WTC11 (cell line): Measurements from ENCODE around the gene FASTK. TPM values are rescaled to one million over a fixed set of nuclear protein-coding genes. Genes with fewer than 3 reads are reported as not detected.
A peak's percentile ranks its signal among the peaks of the same experiment; 100 is the strongest.

ENCODE experiments used
- ATAC-seq: fragments of 200-7000 bp; cut with Tn5 transposase; 2 replicates; pipeline ENCODE4 v1.10.0; 2021; ENCODE audit warnings: mild to moderate bottlenecking, moderate library complexity
- CTCF ChIA-PET: fragments of 300-600 bp; sonication (Branson Sonifier 250); formaldehyde crosslinking; loops from one replicate; lab custom pipeline; 2021; ENCODE audit warnings: antibody characterized with exemption; lab: Charles Lee
- POLR2A ChIA-PET: fragments of 350-600 bp; sonication (Branson Sonifier 250); formaldehyde crosslinking; loops from one replicate; lab custom pipeline; 2021; ENCODE audit warnings: antibody characterized with exemption; lab: Charles Lee
- DNase-seq: peaks from one replicate; pipeline ENCODE4 v3.0.0; 2021; ENCODE audit warnings: low spot score
- H3K27ac Mint-ChIP-seq: 2 replicates; pipeline ENCODE4 v1.8.0; 2021; ENCODE audit warnings: mixed read lengths
- H3K27me3 Mint-ChIP-seq: 2 replicates; pipeline ENCODE4 v1.8.0; 2021; ENCODE audit warnings: low read depth, mild to moderate bottlenecking, moderate library complexity, mixed read lengths
- H3K36me3 Mint-ChIP-seq: 2 replicates; pipeline ENCODE4 v1.8.0; 2021; ENCODE audit warnings: mixed read lengths
- H3K4me1 Mint-ChIP-seq: 2 replicates; pipeline ENCODE4 v1.8.0; 2022; ENCODE audit warnings: mixed read lengths
- H3K4me3 Mint-ChIP-seq: 2 replicates; pipeline ENCODE4 v1.8.0; 2021; ENCODE audit warnings: mild to moderate bottlenecking, moderate library complexity, mixed read lengths
- H3K9me3 Mint-ChIP-seq: 2 replicates; pipeline ENCODE4 v1.8.0; 2021; ENCODE audit warnings: mixed read lengths
- CBFB ChIP-seq: sonication (generic); formaldehyde crosslinking; IDR thresholded peaks from 2 replicates; pipeline ENCODE4 v1.8.1; 2022; ENCODE audit warnings: mild to moderate bottlenecking, low read depth, missing genetic modification reagents
- FOXK1 ChIP-seq: sonication (generic); formaldehyde crosslinking; IDR thresholded peaks from 2 replicates; pipeline ENCODE4 v1.8.0; 2022; ENCODE audit warnings: mild to moderate bottlenecking, moderate library complexity, missing genetic modification reagents
- FOXP1 ChIP-seq: sonication (generic); formaldehyde crosslinking; IDR thresholded peaks from 2 replicates; pipeline ENCODE4 v1.8.0; 2022; ENCODE audit warnings: missing genetic modification reagents, mild to moderate bottlenecking, moderate library complexity, borderline replicate concordance
- GRHL2 ChIP-seq: fragments of 250-450 bp; sonication (Bioruptor Pico); IDR thresholded peaks from 2 replicates; pipeline ENCODE4 v1.8.0; 2022; ENCODE audit warnings: mild to moderate bottlenecking, moderate library complexity; ENCODE audit not compliant: insufficient replicate concordance, severe bottlenecking
- HMGA2 ChIP-seq: fragments of 250-450 bp; sonication (Bioruptor Pico); IDR thresholded peaks from 2 replicates; pipeline ENCODE4 v1.4.0; 2021; ENCODE audit warnings: mild to moderate bottlenecking, moderate library complexity
- JUN ChIP-seq: sonication (generic); formaldehyde crosslinking; IDR thresholded peaks from 2 replicates; pipeline ENCODE4 v1.8.0; 2023; ENCODE audit warnings: mild to moderate bottlenecking, missing genetic modification reagents
- NFYB ChIP-seq: sonication (generic); formaldehyde crosslinking; conservative IDR thresholded peaks from 2 replicates; pipeline ENCODE4 v1.8.0; 2022; ENCODE audit warnings: low read depth, missing genetic modification reagents
- SP1 ChIP-seq: sonication (generic); formaldehyde crosslinking; conservative IDR thresholded peaks from 2 replicates; pipeline ENCODE4 v1.8.1; 2022; ENCODE audit warnings: missing genetic modification reagents
- ZBTB21 ChIP-seq: sonication (generic); formaldehyde crosslinking; IDR thresholded peaks from 2 replicates; pipeline ENCODE4 v1.8.1; 2023; ENCODE audit warnings: mild to moderate bottlenecking, missing genetic modification reagents, borderline replicate concordance
- ZNF121 ChIP-seq: sonication (generic); formaldehyde crosslinking; IDR thresholded peaks from 2 replicates; pipeline ENCODE4 v1.8.0; 2023; ENCODE audit warnings: missing genetic modification reagents
- ZNF671 ChIP-seq: fragments of 250-450 bp; sonication (Bioruptor Pico); IDR thresholded peaks from 2 replicates; pipeline ENCODE4 v1.8.0; 2021; ENCODE audit warnings: mild to moderate bottlenecking
- total RNA-seq: library from RNA; stranded (reverse); gene quantifications from 3 replicates; pipeline ENCODE4 v1.2.3, GENCODE V29; 2021
- TF ChIP-seq, protein P1 (sequence below): sonication (generic); formaldehyde crosslinking; IDR thresholded peaks from 2 replicates; pipeline ENCODE4 v1.8.0; 2022; ENCODE audit warnings: mild to moderate bottlenecking, missing genetic modification reagents
- TF ChIP-seq, protein P2 (sequence below): sonication (generic); formaldehyde crosslinking; IDR thresholded peaks from 2 replicates; pipeline ENCODE4 v1.8.1; 2022; ENCODE audit warnings: low read depth, mild to moderate bottlenecking, moderate library complexity, missing genetic modification reagents, borderline replicate concordance
- TF ChIP-seq, protein P3 (sequence below): sonication (generic); formaldehyde crosslinking; IDR thresholded peaks from 2 replicates; pipeline ENCODE4 v1.8.0; 2022; ENCODE audit warnings: mild to moderate bottlenecking, missing genetic modification reagents
- TF ChIP-seq, protein P4 (sequence below): sonication (generic); formaldehyde crosslinking; IDR thresholded peaks from 2 replicates; pipeline ENCODE4 v1.8.0; 2023; ENCODE audit warnings: missing genetic modification reagents, mild to moderate bottlenecking, borderline replicate concordance
- TF ChIP-seq, protein P5 (sequence below): fragments of 200-600 bp; IDR thresholded peaks from 2 replicates; pipeline ENCODE4 v1.8.0; 2022; ENCODE audit warnings: antibody characterized with exemption

Gene FASTK
- total RNA-seq, 1 experiment from 2014 or later, result 70.2 TPM

DNA sequence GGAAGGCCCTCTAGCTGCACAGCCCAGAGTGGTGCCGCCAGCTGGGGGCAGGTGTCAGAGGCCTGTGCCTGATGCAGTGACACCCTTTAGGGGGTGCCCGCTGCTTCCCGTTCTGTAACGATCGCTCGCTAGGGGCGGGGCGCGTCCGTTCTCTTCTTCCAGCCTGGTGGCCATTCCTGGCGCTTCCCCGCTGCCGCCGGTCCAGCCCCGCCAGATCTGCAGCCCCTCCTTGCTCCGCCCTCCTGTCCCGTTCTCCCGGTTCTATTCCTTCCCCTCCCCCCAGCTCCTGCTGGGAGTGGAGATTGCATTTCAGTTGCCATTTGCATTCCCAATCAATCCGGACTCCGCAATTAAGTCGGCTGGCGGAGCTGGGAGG, 44.8 kb upstream of the FASTK start (continued):
- TF ChIP-seq, protein P1, sequence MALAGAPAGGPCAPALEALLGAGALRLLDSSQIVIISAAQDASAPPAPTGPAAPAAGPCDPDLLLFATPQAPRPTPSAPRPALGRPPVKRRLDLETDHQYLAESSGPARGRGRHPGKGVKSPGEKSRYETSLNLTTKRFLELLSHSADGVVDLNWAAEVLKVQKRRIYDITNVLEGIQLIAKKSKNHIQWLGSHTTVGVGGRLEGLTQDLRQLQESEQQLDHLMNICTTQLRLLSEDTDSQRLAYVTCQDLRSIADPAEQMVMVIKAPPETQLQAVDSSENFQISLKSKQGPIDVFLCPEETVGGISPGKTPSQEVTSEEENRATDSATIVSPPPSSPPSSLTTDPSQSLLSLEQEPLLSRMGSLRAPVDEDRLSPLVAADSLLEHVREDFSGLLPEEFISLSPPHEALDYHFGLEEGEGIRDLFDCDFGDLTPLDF (CRISPR knock-in tag), result no peak
- TF ChIP-seq HMGA2 (no peak), CBFB (CRISPR knock-in tag) (0 out of 2 replicates have a peak, but pooled peaks have one; percentile 59)

DNA sequence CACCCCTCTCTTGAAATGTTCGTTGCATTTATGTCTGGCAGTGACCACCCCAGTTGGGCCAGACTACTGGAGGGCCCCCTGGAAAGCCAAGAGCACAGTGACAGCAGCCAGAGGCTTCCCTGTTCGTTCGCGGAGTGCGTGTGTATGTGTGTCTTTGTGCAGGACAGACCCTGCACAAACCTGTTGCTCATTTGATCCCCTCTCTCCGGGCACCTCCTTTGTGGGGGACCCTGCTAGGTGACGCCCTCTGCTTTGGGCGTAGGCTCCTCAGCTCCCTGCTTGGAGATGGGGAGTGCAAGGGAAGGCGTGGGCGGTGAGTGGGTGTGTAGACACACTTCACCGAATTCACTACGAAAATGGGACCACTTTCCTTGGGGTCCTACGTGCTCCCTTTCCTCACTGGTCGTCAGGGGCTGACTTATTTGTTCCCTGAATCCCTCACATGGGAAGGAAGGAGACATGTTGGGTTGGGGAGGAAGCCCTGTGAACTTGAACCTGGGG, 44.3 kb upstream of the FASTK start:
- H3K27me3 Mint-ChIP-seq, result peaks cover 5% of the 10 kb centered on the region; the same call in 1 of the 2 replicates
- H3K4me1 Mint-ChIP-seq, result peaks cover 31% of the 10 kb centered on the region
- ChIA-PET CTCF (interaction anchor here (0.8 to 4.2 kb wide), 21 partner anchors 8 to 121 kb away, joined by 3 to 65 read pairs (median 7); partner anchors contain the start of genes ABCF2, ASIC3, GBX1 and H2BK1), POLR2A (interaction anchor here (0.6 kb wide), 1 partner anchor 219 kb away, joined by 3 read pairs; no protein-coding TSS in a partner anchor)
- peaks cover 27% of the 10 kb centered on the region for H3K36me3 Mint-ChIP-seq
- H3K27ac Mint-ChIP-seq, result peak overlapping the region; percentile 49
- TF ChIP-seq ZBTB21 (CRISPR knock-in tag), result no peak
- TF ChIP-seq, protein P2, sequence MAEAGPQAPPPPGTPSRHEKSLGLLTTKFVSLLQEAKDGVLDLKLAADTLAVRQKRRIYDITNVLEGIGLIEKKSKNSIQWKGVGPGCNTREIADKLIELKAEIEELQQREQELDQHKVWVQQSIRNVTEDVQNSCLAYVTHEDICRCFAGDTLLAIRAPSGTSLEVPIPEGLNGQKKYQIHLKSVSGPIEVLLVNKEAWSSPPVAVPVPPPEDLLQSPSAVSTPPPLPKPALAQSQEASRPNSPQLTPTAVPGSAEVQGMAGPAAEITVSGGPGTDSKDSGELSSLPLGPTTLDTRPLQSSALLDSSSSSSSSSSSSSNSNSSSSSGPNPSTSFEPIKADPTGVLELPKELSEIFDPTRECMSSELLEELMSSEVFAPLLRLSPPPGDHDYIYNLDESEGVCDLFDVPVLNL, result no peak
- TF ChIP-seq JUN (CRISPR knock-in tag), result no peak
- H3K9me3 Mint-ChIP-seq, result no peaks in the 10 kb centered on the region
- ATAC-seq (no peak), DNase-seq (no peak)
- H3K4me3 Mint-ChIP-seq, result peak overlapping the region; percentile 83

DNA sequence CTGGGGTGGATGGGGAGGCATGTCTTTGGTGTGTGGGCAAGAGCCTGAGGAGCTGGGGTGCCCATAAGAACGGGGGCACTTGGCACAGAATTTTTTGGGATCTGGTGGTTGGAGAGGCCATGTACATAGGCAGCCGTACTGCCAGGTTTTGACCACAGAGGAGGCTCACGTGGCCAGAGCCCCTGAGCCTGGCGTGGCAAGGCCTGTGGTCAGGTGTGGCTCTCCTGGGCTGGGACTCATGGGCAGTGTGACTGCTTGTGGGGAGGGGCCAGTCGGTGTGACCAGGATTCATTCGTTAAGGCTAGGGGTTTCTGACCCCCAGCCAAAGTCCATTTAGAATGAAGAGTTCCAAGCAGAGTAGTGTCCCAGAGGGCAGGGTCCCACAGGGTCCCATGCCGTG, 43.9 kb upstream of the FASTK start:
- ChIA-PET CTCF (interaction anchor here (0.6 to 4.2 kb wide), 40 partner anchors 8 to 161 kb away, joined by 3 to 65 read pairs (median 5); partner anchors contain the start of genes ABCB8, ABCF2, ASIC3 and CHPF2), POLR2A (interaction anchor here (1.0 kb wide), 1 partner anchor 48 kb away, joined by 3 read pairs; no protein-coding TSS in a partner anchor)
- ATAC-seq, result no peak
- no peak overlapping the region for H3K27ac Mint-ChIP-seq
- peak overlapping the region; percentile 83 for H3K4me3 Mint-ChIP-seq
- TF ChIP-seq NFYB (CRISPR knock-in tag) (no peak), GRHL2 (no peak)
- peaks cover 31% of the 10 kb centered on the region for H3K4me1 Mint-ChIP-seq
- DNase-seq, result no peak
- peaks cover 5% of the 10 kb centered on the region; the same call in 1 of the 2 replicates for H3K27me3 Mint-ChIP-seq
- no peaks in the 10 kb centered on the region for H3K9me3 Mint-ChIP-seq
- H3K36me3 Mint-ChIP-seq, result peaks cover 30% of the 10 kb centered on the region

DNA sequence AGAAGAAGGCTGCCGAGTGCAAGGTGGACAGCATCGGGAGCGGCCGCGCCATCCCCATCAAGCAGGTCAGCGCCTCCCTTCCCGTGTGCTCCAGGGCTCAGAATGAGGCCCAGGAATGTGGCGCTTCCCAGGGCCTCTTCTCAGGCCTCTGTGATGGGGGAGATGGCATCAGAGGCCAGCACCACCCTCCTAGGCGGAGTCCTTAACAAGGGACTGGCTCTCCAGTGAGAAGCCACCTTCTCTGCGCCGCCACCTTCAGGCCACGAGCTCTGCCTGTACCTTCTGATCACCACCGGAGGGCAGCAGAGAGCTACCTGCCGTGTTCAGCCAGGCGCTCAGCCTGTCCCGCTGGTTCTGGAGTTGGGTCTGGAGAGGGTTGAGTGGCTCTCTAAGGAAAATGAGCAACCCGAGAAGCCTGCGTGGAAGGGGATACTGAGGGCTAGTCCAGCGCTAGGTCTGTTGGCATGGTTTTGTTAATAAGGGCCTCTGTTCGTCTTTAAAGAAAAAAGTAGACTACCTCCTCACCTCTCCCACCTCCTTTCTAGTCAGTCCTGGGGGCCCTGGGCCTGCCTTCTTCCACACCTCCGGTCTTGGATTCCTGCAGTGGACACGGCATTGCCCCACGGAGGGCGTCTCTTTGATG, 43.3 kb upstream of the FASTK start:
- peaks cover 5% of the 10 kb centered on the region; the same call in 1 of the 2 replicates for H3K27me3 Mint-ChIP-seq
- peak; percentile 70 for ATAC-seq
- peak overlapping the region; percentile 30 for H3K4me3 Mint-ChIP-seq
- H3K9me3 Mint-ChIP-seq, result no peaks in the 10 kb centered on the region
- CTCF ChIA-PET, result interaction anchor here (0.6 to 4.2 kb wide), 48 partner anchors 8 to 324 kb away, joined by 3 to 65 read pairs (median 4); partner anchors contain the start of genes ABCB8, ABCF2, AGAP3 and ASIC3
- peaks cover 36% of the 10 kb centered on the region for H3K36me3 Mint-ChIP-seq
- peaks cover 31% of the 10 kb centered on the region for H3K4me1 Mint-ChIP-seq
- POLR2A ChIA-PET, result interaction anchor here (1.0 kb wide), 1 partner anchor 47 kb away, joined by 3 read pairs; no protein-coding TSS in a partner anchor
- TF ChIP-seq JUN (CRISPR knock-in tag) (no peak), FOXP1 (CRISPR knock-in tag) (0 out of 2 replicates have a peak, but pooled peaks have one; percentile 25), ZNF671 (CRISPR knock-in tag) (no peak), FOXK1 (CRISPR knock-in tag) (no peak), SP1 (CRISPR knock-in tag) (peak; percentile 53; the same call in 1 of the 2 replicates), ZNF121 (CRISPR knock-in tag) (peak; percentile 34)
- TF ChIP-seq, protein P3, sequence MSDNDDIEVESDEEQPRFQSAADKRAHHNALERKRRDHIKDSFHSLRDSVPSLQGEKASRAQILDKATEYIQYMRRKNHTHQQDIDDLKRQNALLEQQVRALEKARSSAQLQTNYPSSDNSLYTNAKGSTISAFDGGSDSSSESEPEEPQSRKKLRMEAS (CRISPR knock-in tag), result peak; percentile 37; the same call in 1 of the 2 replicates
- TF ChIP-seq, protein P4, sequence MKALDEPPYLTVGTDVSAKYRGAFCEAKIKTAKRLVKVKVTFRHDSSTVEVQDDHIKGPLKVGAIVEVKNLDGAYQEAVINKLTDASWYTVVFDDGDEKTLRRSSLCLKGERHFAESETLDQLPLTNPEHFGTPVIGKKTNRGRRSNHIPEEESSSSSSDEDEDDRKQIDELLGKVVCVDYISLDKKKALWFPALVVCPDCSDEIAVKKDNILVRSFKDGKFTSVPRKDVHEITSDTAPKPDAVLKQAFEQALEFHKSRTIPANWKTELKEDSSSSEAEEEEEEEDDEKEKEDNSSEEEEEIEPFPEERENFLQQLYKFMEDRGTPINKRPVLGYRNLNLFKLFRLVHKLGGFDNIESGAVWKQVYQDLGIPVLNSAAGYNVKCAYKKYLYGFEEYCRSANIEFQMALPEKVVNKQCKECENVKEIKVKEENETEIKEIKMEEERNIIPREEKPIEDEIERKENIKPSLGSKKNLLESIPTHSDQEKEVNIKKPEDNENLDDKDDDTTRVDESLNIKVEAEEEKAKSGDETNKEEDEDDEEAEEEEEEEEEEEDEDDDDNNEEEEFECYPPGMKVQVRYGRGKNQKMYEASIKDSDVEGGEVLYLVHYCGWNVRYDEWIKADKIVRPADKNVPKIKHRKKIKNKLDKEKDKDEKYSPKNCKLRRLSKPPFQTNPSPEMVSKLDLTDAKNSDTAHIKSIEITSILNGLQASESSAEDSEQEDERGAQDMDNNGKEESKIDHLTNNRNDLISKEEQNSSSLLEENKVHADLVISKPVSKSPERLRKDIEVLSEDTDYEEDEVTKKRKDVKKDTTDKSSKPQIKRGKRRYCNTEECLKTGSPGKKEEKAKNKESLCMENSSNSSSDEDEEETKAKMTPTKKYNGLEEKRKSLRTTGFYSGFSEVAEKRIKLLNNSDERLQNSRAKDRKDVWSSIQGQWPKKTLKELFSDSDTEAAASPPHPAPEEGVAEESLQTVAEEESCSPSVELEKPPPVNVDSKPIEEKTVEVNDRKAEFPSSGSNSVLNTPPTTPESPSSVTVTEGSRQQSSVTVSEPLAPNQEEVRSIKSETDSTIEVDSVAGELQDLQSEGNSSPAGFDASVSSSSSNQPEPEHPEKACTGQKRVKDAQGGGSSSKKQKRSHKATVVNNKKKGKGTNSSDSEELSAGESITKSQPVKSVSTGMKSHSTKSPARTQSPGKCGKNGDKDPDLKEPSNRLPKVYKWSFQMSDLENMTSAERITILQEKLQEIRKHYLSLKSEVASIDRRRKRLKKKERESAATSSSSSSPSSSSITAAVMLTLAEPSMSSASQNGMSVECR (CRISPR knock-in tag), result 0 out of 2 replicates have a peak, but pooled peaks have one; percentile 29
- TF ChIP-seq, protein P5, sequence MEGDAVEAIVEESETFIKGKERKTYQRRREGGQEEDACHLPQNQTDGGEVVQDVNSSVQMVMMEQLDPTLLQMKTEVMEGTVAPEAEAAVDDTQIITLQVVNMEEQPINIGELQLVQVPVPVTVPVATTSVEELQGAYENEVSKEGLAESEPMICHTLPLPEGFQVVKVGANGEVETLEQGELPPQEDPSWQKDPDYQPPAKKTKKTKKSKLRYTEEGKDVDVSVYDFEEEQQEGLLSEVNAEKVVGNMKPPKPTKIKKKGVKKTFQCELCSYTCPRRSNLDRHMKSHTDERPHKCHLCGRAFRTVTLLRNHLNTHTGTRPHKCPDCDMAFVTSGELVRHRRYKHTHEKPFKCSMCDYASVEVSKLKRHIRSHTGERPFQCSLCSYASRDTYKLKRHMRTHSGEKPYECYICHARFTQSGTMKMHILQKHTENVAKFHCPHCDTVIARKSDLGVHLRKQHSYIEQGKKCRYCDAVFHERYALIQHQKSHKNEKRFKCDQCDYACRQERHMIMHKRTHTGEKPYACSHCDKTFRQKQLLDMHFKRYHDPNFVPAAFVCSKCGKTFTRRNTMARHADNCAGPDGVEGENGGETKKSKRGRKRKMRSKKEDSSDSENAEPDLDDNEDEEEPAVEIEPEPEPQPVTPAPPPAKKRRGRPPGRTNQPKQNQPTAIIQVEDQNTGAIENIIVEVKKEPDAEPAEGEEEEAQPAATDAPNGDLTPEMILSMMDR, result peak; percentile 95
- peak overlapping the region; percentile 95 for H3K27ac Mint-ChIP-seq
- DNase-seq, result peak; percentile 93
